Measurements from ENCODE around the gene FURIN.
"Not testable (repeated sequence)": the region's sequence is repeated elsewhere in the genome, so short reads cannot be mapped to it uniquely, and the experiment has no call there.

Gene FURIN

DNA sequence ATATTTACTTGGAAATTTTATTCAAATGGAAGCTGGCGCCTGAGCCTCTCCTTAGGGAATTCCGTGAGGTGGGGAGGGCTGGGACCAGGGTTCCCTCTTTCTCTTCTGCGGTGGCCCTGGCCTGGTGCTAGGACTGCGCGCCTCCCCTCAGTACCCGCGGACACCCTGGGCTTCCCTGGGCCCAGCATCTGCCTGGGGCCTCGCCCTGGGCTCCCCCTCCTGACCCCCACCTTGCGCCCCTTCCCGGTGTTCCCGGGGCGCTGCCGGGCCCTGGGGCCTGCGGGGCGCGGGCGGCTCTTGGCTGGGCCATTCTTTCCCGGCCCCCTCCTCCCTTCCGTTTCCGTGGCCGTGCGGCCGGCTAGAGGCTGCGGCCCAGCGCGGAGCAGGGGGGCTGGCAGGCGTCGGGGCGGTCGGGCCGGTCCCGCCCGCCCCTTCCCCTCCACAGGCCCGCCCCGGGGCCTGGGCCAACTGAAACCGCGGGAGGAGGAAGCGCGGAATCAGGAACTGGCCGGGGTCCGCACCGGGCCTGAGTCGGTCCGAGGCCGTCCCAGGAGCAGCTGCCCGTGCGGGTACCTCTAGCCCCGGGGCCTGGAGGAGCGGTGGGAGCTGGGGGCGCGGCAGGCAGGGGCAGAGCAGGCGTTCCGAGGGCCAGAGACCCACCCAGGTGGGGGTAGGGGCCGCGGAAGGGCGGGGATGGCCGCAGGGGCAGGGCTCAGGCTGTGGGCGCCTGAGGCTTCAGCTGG is 15.8 kb downstream of the FURIN start, which contains the start of gene FES:
Gene FES, plus strand, starts transcription at position 529 of the 743 bp plus-strand sequence. CDS start 542 bp downstream, outside the sequence.
- FAIRE-seq = no peak

DNA sequence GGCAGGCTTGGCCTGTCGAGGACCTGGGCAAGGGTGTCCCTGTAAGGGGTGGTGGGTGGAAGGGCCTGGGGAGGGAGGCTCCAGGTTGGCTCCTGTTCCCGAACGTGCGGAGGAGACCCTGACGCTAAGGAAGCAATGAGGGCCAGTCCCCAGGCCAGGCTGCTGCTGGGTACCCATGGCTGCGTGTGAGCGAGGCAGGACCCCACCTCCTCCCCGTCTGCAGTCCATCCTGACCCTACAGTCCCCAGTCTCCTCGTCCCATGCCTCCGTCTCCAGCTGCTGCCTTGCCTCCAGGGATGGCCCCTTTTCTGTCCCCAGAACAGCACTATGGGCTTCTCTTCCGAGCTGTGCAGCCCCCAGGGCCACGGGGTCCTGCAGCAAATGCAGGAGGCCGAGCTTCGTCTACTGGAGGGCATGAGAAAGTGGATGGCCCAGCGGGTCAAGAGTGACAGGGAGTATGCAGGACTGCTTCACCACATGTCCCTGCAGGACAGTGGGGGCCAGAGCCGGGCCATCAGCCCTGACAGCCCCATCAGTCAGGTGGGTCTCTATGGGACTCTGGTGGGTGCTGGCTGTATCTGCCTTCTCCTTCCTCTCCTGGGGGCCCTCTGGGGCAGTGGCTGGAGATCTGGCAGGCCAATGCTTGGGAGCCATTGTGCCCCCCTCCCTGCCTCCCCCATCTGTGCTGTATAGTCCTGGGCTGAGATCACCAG is 16.5 kb downstream of the FURIN start:
- no peak for FAIRE-seq

DNA sequence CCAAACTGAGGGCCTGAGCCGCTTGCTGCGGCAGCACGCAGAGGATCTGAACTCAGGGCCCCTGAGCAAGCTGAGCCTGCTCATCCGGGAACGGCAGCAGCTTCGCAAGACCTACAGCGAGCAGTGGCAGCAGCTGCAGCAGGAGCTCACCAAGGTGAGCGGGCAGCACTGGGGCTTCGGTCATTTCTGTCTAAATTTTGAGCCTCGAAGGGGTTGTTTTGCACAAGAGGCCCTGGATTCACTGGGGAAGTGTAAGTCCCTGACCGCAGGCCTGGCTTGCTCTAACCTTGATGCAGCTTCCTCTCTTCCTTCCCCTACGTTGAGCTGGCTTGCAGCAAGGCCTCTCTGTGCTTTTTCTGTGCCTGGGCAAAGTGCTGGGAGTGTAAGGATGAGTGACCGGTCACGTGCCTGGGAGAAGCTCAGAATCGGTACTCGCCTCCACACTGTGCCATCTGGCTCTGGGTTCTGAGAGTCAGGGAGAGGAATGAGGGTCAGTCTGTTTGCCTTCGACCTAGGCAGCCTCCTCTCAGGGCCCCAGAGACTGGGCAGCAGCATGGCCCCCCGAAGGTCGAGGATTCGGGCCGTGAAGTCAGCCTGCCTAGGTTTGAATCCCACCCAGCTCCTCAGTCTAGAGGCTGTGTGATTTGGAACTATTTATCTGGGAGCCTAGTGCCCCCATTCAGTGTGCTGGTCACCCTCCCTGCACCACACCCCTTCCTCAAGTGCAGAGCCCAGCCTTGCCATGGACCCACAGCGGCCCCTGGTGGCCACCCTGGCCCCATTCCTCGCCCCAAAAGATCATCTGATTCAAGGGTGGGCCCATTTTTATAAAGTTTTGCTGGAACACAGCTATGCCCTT is 17.3 kb downstream of the FURIN start:
- no peak for FAIRE-seq

DNA sequence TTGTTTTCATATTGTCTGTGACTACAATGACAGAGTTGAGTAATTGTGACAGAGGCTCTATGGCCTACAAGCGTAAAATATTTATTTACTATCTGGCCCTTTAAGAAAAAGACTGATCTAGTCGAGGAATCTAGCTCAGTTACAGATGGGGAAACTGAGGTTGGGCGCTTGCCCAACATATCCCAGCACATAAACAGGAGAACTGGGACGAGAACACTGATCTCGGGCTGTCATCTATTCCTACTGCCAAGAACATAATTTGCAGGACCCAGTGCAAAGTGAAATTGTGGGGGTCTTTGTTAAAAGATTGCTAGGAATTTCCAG is 17.9 kb downstream of the FURIN start:
- FAIRE-seq = no peak

DNA sequence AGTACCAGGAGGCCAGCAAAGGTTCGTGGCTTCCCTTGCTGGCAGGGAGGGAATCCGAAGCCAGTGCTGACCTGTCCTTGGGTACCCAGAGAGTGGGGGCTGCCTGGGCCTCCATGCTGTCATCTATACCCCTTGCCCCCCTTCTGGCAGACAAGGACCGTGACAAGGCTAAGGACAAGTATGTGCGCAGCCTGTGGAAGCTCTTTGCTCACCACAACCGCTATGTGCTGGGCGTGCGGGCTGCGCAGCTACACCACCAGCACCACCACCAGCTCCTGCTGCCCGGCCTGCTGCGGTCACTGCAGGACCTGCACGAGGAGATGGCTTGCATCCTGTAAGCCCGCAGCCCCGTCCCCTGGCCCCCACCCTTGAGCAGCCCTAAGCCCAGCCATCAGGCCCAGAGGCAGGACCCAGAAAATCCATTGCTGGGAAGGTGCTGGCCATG is 18.7 kb downstream of the FURIN start:
- no peak for FAIRE-seq

DNA sequence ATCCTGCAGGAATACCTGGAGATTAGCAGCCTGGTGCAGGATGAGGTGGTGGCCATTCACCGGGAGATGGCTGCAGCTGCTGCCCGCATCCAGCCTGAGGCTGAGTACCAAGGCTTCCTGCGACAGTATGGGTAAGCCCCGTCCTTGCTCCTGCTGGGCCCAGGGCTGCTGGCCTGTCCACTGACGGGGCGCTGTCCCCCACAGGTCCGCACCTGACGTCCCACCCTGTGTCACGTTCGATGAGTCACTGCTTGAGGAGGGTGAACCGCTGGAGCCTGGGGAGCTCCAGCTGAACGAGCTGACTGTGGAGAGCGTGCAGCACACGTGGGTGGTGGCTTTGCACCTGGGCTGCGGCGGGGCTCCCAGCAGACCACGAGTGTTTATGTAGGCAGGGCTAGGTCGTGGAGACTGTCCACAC is 20.9 kb downstream of the FURIN start:
- FAIRE-seq = no peak

DNA sequence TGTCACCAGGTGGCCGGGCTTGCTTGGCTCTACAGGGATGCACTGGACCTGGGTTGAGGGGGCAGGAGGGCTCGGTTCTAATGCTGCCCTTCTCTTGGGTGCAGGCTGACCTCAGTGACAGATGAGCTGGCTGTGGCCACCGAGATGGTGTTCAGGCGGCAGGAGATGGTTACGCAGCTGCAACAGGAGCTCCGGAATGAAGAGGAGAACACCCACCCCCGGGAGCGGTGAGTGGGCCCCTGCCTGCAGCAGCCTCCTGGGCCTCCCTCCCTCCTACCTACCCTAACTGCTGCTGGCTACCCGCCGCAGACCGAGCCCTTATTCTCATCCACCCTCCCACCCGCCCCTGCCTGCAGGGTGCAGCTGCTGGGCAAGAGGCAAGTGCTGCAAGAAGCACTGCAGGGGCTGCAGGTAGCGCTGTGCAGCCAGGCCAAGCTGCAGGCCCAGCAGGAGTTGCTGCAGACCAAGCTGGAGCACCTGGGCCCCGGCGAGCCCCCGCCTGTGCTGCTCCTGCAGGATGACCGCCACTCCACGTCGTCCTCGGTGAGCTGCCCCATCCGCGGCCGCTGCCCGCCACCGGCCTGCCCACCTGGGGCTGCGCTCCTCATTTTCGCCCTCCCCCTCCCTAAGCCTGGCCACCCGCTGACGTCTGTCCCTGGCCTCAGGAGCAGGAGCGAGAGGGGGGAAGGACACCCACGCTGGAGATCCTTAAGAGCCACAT is 21.5 kb downstream of the FURIN start:
- no peak for FAIRE-seq

DNA sequence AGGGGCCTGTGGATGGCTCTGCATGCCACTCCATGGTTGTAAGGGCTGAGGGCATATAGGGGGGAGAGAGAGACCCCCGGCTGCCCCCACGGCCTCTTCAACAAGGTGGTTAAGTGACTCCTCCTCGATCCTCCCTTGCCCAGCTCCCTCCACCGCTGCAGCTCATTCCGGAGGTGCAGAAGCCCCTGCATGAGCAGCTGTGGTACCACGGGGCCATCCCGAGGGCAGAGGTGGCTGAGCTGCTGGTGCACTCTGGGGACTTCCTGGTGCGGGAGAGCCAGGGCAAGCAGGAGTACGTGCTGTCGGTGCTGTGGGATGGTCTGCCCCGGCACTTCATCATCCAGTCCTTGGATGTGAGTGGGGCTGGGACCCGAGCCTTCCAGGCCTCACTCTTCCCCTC is 22.5 kb downstream of the FURIN start:
- FAIRE-seq = no peak

DNA sequence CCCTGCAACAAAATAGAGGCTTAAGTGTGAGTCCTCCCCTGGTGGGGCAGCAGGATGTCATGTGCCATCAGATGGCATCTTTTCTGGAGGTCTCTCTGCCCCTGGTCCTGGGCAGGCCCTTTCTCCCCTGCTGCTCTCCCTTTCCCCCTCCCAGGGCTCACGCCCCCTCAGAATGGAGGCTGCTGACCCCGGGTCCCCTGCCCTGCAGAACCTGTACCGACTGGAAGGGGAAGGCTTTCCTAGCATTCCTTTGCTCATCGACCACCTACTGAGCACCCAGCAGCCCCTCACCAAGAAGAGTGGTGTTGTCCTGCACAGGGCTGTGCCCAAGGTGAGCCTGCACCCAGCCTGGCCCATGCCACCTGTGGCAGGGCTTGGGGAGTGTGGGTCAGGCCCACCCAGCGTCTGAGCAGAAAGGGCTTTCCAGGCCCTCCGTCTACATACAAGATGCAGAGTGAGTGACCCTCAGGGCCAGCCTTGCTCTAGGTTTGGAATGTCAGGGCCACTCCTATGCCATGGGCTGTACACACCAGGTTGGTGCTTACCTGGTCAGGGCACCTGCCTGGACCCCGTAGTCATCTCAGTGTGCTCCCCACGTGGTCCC is 23.1 kb downstream of the FURIN start:
- no peak for FAIRE-seq

DNA sequence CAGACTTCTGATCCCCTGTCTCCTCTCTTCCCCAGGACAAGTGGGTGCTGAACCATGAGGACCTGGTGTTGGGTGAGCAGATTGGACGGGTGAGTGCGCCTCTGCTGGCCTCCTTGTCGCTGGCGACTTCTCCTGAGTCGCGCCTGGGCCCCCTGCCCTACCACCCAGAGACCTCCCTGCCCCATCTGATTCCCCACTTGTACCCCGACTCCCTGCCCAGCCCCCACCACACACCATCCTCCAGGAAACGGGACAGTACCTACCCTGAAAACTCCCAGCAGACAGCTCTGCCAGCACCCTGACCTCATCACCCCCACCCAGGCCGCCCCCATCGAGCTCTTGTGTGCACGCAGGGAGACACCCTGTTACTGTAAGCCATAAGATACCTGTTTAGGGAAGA is 23.6 kb downstream of the FURIN start:
- FAIRE-seq = no peak

DNA sequence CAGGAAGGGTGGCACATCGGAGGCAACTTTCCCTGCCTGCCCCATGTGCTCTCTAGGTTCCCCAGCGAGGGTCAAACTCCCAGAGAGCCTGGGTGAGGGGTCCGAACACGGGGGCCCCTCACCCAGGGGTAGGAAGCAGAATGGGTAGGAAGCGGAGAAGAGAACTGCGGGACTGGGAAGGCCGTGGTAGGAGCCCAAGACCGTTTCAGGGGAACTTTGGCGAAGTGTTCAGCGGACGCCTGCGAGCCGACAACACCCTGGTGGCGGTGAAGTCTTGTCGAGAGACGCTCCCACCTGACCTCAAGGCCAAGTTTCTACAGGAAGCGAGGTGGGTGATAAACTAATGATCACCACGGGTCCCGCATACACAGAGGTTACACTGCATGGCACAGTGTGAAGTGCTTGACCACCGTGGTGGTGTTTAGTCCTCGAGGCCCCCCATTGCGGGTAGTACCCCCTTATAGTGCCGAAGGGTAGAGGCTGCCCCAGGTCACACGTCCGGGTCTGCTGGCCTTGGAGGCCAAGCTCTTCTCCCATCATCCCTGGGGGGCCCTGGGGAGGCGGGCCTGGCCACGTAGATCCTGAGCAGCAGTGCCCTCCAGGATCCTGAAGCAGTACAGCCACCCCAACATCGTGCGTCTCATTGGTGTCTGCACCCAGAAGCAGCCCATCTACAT is 24.2 kb downstream of the FURIN start:
- no peak for FAIRE-seq

DNA sequence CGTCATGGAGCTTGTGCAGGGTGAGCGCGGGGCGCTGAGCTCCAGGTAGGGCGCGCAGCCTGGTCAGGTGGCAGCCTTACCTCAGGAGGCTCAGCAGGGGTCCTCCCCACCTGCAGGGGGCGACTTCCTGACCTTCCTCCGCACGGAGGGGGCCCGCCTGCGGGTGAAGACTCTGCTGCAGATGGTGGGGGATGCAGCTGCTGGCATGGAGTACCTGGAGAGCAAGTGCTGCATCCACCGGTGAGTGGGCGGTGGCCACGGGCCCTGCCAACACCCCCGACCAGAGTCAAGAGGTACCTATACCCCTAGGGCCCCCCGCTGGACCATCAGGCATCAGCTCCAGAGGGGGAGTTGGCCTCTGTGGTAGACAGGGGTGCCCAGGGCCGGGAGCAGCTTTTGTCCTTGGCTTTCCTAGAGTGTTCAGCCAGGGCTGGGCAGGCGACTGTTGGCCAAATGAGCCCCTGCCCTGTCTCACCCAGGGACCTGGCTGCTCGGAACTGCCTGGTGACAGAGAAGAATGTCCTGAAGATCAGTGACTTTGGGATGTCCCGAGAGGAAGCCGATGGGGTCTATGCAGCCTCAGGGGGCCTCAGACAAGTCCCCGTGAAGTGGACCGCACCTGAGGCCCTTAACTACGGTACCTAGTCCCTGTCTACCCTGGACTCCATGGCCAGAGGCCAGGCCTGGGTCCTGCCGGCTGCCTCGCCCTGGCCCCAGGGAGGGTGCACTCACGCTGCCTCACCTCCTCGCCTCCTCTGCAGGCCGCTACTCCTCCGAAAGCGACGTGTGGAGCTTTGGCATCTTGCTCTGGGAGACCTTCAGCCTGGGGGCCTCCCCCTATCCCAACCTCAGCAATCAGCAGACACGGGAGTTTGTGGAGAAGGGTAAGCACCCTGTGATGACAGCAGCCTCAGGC is 25.0 kb downstream of the FURIN start:
- no peak for FAIRE-seq

DNA sequence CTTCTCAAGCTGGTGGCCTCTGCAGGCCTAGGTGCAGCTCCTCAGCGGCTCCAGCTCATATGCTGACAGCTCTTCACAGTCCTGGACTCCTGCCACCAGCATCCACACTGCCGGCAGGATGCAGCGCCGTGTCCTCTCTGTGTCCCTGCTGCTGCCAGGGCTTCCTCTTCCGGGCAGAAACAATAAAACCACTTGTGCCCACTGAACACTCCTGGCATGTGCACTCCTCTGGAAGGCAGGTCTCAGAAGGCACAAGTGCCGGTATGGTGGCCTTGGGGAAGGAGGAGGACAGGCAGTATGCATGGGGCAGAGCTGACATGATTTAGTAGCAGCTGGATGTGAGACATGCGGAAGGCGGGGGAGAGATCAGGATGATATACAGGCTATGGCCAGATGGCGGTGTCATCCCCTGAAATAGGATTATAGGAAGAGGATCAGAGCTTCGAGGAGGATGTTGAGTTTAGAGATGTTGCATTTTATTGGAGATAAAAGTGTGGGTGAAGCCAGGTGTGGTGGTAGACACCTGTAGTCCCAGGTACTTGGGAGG is 27.3 kb downstream of the FURIN start:
- FAIRE-seq = no peak

DNA sequence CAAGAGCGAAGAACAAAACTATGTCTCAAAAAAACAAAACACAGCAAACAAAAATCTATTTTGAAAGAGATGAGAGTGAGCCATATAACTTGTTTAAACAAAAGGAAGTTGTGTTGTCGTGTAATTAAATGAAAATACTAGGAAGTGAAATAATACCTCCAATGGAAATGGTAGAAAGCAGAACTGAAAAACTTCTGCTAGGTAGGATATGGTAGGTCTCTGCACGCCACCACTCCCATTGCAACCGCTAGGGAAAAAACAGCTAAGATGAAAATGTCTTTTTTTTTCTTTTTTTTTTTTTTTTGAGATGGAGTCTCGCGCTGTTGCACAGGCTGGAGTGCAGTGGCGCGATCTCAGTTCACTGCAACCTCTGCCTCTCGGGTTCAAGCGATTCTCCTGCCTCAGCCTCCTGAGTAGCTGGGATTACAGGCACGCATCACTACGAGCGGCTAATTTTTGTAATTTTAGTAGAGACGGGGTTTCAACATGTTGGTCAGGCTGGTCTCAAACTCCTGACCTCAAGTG is 28.8 kb downstream of the FURIN start:
- not testable (repeated sequence) for FAIRE-seq

DNA sequence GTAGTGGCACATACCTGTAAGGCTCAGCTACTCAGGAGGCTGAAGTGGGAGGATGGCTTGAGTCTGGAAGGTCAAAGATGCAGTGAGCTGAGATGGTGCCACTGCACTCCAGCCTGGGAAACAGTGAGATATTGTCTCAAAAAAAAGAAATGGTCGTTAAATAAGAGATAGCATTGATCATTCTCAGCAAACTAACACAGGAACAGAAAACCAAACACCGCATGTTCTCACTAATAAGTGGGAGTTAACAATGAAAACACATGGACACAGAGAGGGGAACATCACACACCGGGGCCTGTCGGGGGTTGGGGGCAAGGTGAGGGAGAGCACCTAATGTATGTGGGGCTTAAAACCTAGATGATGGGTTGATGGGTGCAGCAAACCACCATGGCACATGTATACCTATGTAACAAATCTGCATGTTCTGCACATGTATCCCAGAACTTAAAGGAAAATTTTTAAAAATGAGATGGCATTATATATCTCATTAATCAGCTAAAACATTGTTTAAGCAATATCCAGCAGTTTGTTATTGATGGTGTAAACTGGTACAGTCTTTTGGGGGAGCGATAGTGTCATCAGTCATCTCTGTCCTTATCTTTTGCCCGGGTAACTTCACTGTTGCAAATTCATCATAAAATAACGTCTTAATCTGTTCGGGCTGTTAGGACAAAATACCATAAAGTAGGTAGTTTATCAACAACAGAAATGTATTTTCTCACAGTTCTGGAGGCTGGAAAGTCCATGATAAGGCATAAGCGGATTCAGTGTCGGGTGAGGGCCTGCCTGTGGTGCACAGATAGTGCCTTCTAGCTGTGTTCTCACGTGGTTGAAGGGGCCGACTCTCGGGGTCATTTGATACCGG is 33.0 kb downstream of the FURIN start:
- FAIRE-seq = no peak

DNA sequence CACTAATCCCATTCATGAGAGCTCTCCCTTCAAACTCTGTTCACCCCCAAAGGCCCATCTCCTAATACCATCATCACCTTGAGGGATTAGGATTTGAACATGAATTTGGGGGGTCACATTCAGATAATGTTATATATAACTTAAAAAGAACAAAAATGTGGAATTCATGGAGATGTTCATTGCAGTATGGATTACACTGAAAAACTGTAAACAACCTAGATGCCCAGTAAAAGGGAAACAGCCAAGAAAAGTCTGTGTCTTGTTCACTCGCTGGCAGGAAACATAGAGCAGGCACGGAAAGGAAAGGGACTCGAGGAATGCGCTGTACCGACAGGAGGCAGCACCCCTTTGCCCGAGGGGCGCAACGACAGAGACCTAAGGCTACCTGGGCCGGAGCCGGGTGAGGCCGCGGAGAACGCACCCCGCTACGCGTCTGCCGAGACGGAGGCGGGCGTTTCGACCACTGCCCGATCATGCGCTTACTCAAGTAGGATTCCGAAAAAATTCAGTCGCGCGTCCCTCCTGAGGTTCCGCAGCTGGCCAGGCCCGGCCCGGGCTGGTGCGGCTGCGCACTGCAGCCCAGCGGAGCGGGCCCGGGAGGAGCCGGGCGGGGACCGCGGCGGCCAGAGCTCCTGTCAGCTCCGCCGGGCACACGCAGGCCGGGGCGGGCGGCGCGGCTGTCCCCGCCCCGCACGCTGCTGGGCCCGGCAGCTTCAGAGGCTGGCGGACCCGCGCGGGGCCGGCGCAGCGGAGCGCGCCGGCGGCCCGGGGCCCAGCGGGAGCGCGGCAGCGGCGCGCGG is 33.9 kb downstream of the FURIN start:
- FAIRE-seq = no peak

DNA sequence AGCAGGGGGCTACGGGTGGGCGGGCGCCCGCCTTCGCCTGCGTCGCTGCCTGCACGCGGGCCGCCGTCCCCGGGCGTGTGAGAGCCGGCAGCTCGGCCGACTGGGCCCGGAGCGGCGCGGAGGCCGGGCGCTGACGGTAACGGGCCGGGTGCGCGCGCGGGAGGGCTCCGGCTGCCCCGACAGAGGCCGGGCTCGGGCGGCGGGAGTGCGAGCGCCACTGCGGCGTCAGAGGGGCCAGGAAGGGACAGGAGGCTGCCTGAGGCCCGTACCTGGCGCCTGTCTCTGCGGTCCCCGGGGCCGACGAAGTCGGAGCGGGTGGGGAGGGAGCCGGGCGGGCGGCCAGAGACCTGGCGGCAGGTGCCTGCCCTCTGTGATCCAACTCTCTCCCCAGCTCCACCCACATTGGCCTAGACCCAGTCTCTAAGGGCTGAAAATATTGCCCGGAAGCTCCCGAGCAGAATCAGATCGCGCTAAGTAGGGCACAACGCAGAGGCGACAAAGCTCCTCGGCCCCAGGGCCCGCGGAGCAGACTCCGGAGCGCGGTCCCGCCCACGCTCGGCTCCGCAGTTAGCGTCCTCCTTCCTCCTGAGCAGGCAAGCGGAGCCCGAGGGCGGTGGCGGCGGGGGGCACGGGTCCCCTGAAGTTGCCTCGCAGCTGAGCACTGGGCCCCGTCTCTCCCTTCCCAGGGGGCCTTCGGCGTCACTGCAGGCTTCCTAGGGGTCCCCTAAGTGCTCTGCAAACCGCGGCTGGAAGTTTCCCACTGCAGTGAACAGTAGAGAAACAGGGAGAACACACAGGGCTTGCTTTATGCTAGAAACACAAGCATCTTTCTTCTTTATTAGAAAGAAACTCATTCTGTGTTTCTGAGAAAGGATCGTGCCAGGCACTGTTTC is 34.7 kb downstream of the FURIN start, which contains the start of gene MAN2A2:
Gene MAN2A2, plus strand, starts transcription at position 463 of the 893 bp plus-strand sequence. CDS start 906 bp downstream, outside the sequence.
- no peak for FAIRE-seq

Data from TTC549 (cell line).